GM18870 (cell line): Measurements from ENCODE around the gene BCO2.
"Not testable (repeated sequence)": the region's sequence is repeated elsewhere in the genome, so short reads cannot be mapped to it uniquely, and the experiment has no call there.

Source experiments
- ATAC-seq: cut with Tn5 transposase; IDR thresholded peaks from one replicate; pipeline ENCODE4 v1.9.1; 2021; ENCODE audit warnings: moderate library complexity; ENCODE audit not compliant: unreplicated experiment

Gene BCO2

DNA sequence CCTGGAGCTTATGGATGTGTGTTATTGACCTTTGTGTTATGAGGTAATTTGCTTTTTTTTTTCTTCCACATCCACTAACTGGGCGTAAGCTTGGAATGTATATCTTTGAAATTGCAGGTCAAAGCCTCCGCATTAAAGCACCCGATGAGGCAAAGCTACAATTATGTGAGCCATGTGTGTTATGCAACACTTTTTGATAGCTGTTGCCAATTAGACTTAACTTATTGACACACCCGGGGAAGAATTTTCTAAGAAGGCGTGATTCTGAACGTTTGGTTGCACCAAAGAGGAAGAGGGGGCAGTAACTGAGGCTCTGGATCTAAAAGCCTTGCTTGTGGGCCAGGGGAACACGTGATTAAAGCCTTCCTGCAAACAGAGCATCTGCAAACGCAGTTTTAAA, 8.8 kb upstream of the BCO2 start:
- ATAC-seq = no peak

DNA sequence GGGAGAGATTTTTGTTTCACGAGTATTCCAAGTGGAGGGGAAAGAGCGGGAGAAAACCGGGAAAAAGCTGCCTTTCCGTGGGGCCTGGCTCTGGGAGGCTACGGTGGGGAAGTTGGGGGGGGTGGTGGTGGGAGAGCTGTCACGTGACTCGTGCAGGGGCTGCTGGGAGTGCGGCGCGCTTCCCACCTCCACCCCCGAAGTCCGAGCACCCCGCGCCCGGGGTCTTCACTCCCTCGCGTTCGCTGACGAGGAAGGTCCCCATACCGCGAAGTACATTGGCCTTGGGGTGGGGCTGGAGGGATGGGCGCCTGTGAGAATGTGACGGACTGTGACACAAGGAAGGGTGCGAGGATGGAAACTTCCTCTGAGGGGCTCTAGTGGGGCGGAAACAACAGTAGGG, 8.2 kb upstream of the BCO2 start, which contains the start of gene TEX12:
Gene TEX12 (plus strand): TSS at position 228 of the 400 bp plus-strand sequence. CDS start 1,897 bp downstream, outside the sequence.
- ATAC-seq = no peak

DNA sequence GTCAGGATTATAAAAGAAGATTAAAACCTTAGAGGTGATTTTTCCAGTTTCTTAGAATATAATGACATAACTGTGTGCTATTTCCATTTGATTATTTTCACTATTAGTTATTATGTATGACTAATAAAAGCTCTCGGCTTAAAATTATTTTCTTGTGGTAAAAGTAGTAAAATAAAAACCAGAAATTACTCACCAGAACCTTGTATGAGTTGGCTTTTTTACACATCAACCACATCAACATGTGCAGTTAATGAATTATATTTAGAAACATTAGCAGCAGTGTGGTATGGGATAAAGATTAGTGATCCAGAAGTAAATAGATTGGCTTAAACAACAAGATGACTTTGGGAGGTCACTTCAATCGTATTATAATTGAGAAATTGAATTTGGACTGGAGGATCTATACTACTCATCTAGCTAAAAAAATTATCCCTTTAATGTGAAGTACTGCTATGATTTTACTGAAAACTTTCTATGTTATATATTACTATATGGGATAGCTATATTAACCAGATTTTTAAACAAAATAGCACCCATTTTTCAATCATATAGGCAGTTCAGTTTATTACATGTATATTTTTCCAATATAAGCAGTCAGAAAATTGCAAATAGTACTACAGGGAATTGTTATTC, 2.8 kb upstream of the BCO2 start:
- ATAC-seq = peak; percentile 72

DNA sequence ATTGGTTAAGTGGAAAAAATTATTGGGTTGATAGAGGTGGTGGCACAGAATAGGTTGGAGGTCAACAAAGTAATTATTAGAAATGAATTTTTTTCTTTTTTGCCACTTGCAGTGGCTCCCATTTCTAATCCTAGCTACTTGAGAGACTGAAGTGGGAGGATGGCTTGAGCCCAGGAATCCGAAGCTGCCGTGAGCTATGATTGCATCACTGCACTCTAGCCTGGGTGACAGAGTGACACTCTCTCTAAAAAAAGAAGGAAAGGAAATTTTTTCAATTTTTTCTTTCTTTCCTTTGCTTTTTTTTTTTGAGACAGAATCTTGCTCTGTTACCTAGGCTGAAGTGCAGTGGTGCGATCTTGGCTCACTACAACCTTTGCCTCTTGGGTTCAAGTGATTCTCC, 2.2 kb upstream of the BCO2 start:
- ATAC-seq = no peak

DNA sequence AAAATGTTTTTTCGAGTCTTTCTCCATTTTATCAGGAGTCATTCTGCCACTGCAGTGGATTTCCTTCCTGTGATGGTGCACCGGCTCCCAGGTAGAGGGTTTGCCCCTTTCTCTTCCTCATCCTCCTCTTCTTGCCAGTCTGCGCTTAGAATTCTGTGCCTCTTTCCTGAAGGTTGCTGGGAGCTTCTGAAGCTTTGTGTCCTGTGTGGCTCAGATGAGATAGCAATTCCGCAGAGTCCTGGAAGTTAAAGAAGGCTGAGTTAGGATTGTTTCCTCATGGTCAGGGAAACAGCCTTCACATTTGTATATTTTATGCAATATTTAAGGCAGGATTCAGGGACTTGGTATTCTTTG, 264 bp downstream of the BCO2 start:
- no peak for ATAC-seq

DNA sequence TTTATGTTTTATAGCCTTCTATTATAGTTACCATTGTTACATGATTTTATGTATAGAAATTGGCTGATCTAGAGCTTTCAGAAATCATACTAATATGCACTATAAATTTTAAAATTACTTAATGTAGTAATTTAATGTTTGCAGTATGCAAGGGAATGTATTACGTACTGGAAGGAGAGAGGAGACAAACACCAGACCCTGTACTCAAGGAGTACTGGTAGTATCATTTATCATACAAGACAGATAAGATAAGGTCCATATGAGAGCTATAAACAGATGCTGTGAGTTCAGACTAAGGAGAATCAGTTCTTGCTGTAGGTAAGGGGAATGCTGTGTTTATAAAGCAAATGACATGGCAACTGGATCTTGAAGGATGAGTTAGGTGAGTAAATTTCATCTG, 765 bp downstream of the BCO2 start:
- ATAC-seq = no peak

DNA sequence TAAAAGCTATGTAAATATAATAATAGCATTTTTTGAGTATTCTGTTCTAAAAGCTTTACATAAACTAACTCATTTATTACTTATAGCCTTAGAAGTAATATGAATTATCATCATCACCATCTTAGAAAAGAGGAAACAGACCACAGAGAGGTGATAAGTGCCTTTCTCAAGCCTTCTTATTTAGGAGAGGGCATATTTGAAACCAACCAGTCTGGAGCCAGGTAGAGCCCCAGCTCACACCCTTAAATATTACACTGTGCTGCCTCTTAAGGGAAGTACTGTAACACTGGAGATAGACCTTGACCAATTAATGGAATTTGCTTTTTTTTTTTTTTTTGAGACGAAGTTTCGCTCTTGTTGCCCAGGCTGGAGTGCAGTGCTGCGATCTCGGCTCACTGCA, 2.3 kb downstream of the BCO2 start:
- ATAC-seq = no peak

DNA sequence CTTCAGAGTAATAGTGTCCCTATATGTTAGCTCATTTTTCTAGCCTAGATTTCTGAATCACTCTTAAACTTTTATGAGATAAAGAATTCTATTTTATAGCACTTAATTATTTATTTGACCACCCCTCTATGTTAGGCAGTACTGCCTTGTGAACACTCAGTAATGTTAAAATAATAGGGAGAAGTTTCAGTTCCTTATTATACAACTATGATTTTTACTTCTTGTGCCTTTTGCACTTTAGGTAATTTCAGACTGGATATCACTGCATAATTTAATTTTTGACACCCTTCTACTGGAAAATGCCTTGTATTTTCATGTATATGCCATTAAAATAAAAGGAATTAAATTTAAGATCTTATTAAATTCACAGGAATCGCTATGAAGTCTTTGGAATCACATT, 3.1 kb downstream of the BCO2 start:
- no peak for ATAC-seq

DNA sequence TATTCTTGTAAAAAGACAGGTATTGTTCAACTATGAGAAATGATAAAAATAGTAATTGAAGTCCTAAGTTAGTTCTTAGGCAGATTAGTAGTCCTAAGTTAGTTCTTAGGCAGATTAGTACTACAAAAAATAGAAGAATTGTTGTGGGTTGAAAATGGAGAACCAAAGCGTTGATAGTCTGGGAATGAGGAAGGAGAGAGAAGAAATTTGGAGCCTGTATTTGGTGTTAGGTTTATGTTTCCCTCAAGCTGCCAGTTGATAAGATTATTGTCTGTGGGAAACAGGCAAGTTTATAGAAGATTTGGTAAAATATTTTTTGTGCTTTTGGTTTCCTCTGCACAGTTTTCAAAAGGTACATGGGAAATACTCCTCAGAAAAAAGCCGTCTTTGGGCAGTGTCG, 3.6 kb downstream of the BCO2 start:
- no peak for ATAC-seq

DNA sequence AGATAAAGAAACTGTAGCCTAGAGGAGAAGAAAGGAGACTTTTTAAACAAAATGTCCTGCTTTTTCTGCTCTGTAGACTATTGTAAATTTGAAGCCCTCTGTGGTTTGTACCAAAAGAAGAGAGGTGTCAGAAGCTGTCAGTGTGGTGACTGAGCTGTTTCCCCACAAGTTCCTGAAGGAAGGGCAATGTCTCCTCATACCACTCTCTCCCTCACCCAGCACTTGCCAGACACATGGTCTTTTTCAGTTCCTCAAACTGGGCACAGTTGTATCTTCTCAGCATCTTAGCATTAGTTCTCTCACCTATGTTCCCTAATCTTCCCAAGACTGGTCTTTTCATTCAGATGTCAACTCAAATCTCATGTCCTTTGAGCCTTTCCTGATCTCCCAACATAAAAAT, 4.3 kb downstream of the BCO2 start:
- peak; percentile 78 for ATAC-seq

DNA sequence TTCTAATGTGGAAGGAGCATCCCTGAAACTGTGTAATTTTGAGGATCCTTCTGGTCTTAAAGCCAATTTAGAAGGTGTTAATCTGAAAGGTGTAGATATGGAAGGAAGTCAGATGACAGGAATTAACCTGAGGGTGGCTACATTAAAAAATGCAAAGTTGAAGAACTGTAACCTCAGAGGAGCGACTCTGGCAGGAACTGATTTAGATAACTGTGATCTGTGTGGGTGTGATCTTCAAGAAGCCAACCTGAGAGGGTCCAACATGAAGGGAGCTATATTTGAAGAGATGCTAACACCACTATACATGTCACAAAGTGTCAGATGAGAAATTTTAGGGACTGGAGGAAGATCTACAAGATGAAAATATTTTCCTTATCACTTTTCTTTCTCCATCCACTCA, 7.6 kb downstream of the BCO2 start:
- no peak for ATAC-seq

DNA sequence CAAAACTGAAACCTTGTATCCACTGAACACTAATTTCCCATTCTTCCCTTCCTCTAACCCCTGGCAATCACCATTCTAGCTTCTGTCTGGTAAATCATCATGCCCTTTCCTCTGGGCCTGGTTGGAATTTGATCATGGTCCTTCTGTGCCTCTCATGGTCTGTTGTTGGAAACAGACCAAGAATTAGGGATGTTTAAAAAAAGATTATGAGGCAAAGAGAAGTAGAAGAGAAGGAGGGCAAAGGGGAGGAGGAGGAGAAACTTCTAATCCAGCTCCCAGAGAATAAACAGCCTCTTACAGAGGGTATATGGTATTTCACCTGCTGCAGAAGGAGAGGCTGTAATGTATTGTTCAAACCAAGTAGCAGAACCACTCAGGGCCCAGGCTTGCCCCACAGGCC, 10.6 kb downstream of the BCO2 start:
- ATAC-seq = no peak

DNA sequence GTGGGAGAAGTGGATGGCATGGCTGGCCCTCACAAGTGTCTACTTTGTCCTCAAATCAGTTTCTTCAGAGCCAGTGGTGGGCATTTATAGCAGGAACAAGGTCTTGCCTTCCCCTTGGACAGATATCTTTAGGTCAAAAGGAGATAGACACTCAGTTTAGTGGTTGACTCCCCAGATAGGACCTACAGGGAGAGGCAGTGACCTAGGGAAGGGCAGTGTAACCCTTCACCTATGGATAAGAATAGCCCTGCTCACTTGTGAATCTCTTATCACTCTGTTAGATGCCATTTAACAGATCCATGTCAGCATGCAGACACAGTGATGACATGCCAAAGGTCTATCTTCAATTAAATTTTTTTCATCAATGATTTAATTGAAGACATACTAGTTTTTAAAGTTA, 11.0 kb downstream of the BCO2 start:
- no peak for ATAC-seq

DNA sequence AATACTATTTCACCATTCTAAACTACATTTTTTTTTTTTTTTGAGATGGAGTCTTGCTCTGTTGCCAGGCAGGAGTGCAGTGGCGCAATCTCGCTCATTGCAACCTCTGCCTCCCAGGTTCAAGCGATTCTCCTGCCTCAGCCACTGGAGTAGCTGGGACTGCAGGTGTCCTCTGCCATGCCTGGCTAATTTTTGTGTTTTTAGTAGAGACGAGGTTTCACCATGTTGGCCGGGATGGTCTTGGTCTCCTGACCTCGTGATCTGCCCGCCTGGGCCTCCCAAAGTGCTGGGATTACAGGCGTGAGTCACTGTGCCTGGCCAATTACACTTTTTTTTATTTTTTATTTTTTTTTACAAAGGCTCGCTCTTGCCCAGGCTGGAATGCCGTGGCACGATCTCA, 19.8 kb downstream of the BCO2 start:
- not testable (repeated sequence) for ATAC-seq

DNA sequence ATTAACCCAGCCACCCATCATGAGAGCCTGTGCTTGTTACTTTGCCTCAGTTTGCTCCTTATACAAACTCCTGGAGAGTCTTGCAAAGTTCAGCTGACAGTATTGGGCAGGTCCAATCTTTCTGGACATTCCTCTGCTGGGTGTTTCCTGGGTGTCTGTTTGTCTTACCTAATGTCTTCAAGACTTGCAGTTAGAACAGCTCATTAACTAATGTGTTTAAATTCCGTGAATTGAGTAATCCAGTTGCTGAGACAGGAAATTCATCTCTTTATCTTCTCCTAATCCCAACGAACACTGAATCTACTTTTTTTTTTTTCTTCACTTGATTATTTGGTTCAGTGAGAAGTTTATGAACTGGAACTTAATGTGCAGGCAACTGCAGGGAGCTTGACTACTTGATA, 20.6 kb downstream of the BCO2 start:
- no peak for ATAC-seq

DNA sequence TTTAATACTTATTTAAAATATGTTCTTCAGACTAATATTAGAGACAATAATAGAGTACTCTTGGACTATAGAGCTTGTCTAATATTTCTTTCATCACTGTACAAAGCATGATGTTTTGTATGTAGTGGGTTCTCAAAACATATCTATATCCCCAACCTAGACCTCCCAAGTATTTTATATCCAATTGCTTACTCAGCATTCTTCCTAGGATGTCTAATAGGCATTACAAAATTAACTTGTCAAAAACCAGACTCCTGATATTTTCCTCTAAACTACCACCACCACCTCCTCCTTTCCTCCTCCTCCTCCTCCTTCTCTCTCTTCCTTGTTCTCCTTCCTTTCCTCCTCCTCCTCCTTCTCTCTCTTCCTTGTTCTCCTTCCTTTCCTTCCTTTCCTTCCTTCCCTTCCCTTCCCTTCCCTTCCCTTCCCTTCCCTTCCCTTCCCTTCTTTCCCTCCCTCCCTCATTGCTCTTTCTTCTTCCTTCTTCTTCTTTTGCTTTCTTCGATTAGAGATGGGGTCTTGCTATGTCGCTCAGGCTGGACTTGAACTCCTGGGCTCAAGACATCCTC, 21.3 kb downstream of the BCO2 start:
- no peak for ATAC-seq

DNA sequence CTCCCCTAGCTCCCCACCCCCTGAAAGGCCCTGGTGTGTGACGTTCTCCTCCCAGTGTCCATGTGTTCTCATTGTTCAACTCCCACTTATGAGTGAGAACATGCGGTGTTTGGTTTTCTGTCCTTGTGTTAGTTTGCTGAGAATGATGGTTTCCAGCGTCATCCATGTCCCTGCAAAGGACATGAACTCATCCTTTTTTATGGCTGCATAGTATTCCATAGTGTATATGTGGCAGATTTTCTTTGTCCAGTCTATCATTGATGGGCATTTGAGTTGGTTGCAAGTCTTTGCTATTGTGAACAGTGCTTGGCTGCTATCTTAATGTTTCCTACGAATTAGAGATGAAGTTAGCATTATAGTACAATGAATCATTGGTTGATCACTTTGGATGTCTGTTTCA, 23.8 kb downstream of the BCO2 start:
- ATAC-seq = not testable (repeated sequence)

DNA sequence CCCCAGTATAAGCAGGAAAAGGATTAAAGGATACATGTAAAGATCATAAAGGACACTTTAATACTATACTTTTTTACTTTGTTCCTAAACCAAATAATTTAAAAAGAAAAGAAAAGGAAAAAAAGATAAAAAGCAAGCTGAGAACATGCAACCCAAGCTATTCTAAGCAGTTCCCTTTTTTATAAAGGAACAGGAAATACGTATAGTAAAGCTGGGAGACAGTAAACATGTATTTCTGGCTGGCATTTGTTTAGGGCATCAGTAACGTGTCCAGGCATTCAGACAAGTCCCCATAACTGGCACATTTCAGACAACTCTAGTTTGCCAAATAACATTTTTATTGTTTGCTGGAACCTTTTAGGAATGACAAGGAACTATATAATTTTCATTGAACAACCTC, 24.9 kb downstream of the BCO2 start:
- no peak for ATAC-seq

DNA sequence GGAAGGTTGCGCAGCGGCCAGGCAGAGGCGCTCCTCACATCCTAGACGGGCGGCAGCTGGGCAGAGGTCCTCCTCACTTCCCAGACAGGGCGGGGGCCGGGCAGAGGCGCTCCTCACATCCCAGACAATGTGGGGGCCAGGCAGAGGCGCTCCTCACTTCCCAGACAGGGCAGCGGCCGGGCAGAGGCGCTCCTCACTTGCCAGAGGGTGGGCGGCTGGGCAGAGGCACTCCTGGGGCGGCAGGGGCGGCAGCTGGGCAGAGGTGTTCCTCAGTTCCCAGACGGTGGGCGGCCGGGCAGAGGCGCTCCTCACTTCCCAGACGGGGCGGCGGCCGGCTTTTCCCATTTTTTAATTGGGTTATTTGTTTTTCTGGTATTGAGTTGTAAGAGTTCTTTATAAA, 30.8 kb downstream of the BCO2 start:
- no peak for ATAC-seq

DNA sequence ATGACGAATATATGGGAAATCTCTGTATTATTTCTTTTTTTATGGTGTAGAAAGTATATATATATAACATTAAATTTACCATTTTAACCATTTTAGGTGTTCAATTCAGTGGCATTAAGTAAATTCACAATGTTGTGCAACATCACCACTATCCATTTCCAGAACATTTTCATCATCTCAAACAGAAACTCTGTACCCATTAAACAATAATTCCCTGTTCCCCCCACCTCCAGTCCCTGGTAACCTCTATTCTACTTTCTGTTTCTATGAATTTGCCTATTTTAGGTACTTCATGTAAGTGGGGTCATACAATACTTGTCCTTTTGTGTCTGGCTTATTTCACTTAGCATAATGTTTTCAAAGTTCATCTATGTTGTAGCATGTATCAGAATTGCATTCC, 35.6 kb downstream of the BCO2 start:
- no peak for ATAC-seq

DNA sequence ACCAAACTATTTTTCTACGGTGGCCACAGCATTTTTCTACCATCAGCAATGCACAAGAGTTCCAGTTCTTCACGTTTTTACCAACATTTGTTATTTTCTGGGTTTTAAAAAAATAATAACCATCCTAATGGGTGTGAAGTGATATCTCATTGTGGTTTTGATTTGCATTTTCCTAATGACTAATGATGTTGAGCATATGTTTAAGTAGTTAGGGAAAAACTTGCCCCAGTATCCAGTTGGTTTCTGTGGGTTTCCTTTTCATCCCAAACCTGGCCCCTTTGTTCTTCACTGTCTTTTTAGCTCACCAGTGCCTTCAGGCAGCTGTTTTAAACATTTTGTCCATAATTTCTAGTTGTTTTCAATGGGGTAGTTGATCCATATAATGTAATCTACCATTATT, 36.2 kb downstream of the BCO2 start:
- ATAC-seq = no peak

DNA sequence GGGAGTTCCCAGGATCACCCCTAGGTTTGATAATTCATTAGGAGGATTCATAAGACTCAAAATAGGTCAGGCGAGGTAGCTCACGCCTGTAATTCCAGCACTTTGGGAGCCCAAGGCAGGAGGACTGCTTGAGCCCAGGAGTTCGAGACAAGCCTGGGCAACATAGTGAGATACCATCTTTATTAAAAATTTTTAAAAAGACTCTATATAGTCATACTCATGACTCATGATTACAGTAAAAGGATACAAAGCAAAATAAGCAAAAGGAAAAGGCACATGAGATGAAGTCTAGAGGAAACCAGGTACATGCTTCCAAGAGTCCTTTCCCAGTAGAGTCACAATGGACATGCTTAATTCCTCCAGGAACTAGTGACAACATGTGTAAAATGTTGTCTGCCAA, 37.0 kb downstream of the BCO2 start:
- no peak for ATAC-seq

DNA sequence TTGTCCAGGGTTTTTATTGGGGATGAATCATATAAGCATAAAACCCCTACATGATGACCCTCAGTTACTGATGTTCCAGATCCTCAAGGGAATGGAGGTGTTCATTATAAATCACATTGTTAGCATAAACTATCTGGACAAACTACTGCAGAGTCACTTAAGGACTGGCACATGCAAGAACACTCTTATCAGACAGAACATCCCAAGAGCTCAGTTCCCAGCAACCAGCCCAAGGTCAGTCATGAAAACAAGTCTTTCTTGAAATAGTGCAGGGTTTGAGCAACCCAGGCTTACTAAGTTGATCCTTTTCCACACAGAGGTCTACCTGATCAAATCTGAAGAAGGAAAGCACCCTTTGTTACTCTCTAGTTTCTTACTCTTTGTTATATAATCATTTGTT, 37.4 kb downstream of the BCO2 start:
- no peak for ATAC-seq
